Esophagus muscularis mucosa (tissue), 4 donors: ENCODE results near the gene TMEM44. TPM values are rescaled to one million over a fixed set of nuclear protein-coding genes. Genes with fewer than 3 reads are reported as not detected.

ENCODE experiments used
- DNase-seq: peaks from one replicate; pipeline ENCODE4 v3.0.0-alpha.2; 2017; ENCODE audit errors: extremely low spot score
- H3K27ac ChIP-seq, 4 donors: fragments of 200-600 bp; sonication (generic); replicated peaks in 1 of 4; 1 replicate in 3 of 4; 2 replicates in 1 of 4; pipeline ENCODE4 v1.5.1; 2016 to 2019; ENCODE audit warnings: mild to moderate bottlenecking in 1 of 4
- H3K27me3 ChIP-seq, 4 donors: fragments of 200-600 bp; sonication (generic); one replicate each; pipeline versions ENCODE4 v1.5.1 to v1.6.0; 2016 to 2019
- H3K36me3 ChIP-seq, 4 donors: fragments of 200-600 bp; sonication (generic); one replicate each; pipeline ENCODE4 v1.5.1; 2016 to 2019
- H3K4me1 ChIP-seq, 4 donors: fragments of 200-600 bp; sonication (generic); one replicate each; pipeline ENCODE4 v1.5.1; 2016 to 2019
- H3K4me3 ChIP-seq, 4 donors: fragments of 200-600 bp; sonication (generic); 1 replicate in 2 of 4; 2 replicates in 2 of 4; pipeline ENCODE4 v1.5.1; 2016 to 2019; ENCODE audit warnings: mild to moderate bottlenecking in 4 of 4, moderate library complexity in 1 of 4
- H3K9me3 ChIP-seq, 4 donors: fragments of 200-600 bp; sonication (generic); 1 replicate in 3 of 4; 2 replicates in 1 of 4; pipeline ENCODE4 v1.5.1; 2016 to 2019
- EP300 ChIP-seq: sonication (generic); formaldehyde crosslinking; IDR thresholded peaks from one replicate; pipeline ENCODE4 v1.6.1; 2017; ENCODE audit warnings: antibody characterized with exemption
- POLR2A ChIP-seq: fragments of 450-650 bp; IDR thresholded peaks from one replicate; pipeline ENCODE4 v1.6.1; 2017; ENCODE audit warnings: antibody characterized with exemption, moderate library complexity, mild to moderate bottlenecking, low read depth
- POLR2AphosphoS5 ChIP-seq, 2 donors: sonication (generic); formaldehyde crosslinking; IDR thresholded peaks; one replicate each; pipeline ENCODE4 v1.6.1; 2017; ENCODE audit warnings: antibody characterized with exemption in 2 of 2
- WGBS: methylation state at CpG from one replicate; pipeline ENCODE4 v1.1.5; 2018; 5-methylcytosine and 5-hydroxymethylcytosine counted together
- intact Hi-C: fragments of 100-400 bp; cut with DNase I; formaldehyde crosslinking; loops from one replicate; pipeline ENCODE4 v1.15.1; 2023
- total RNA-seq, 4 donors: library from RNA; depleted of rRNA; stranded (reverse); fragments of >200 nt; gene quantifications; one replicate each; pipeline versions ENCODE4 v1.1.0 to v1.2.1, GENCODE V29; 2016
- TF ChIP-seq, protein P1 (sequence below), 3 experiments: fragments of 200-600 bp in 2 of 3; fragments of 450-650 bp in 1 of 3; sonication (generic) in 2 of 3; IDR thresholded peaks; one replicate each; pipeline ENCODE4 v1.5.1; 2017 to 2019; ENCODE audit warnings: antibody characterized with exemption in 3 of 3, mild to moderate bottlenecking in 2 of 3, moderate library complexity in 1 of 3

Gene TMEM44
- total RNA-seq, 4 donors from 2014 or later, result 3.3 to 10.8 (median 9.3) TPM

DNA sequence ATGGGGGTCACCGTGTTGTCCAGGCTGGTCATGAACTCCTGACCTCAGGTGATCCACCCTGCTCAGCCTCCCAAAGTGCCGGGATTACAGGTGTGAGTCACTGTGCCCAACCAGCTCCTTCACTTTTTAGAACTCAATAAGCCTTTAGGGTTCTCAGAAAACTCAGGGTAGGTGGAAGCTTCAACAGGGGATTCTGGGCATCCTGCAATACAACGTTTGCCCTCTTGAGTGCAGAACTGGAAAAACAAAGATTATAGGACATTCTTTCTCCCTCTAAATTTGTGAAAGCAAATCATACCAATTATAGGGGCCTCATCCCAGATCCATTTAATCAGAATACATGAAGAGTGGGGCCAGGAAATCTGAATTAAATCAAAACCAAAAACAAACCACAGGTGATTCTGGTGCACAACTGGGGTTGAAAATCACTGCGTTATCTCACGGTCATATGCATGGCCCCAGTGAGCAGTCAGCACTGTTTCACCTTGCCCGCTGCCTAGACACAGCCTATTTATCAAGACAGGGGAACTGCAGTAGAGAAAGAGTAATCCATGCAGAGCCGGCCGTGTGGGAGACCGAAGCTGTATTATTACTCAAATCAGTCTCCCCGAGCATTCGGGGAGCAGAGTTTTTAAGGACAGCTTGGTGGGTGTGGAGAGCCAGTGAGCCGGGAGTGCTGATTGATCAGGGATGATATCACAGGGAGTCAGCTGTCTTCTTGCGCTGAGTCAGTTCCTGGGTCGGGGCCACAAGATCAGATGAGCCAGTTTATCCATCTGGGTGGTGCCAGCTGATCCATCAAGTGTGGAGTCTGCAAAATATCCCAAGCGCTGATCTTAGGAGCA is 58.4 kb downstream of the TMEM44 start:
- peaks cover 5 to 54% (median 20%) of the 10 kb centered on the region in 4 donors for H3K4me1 ChIP-seq
- TF ChIP-seq, protein P1, sequence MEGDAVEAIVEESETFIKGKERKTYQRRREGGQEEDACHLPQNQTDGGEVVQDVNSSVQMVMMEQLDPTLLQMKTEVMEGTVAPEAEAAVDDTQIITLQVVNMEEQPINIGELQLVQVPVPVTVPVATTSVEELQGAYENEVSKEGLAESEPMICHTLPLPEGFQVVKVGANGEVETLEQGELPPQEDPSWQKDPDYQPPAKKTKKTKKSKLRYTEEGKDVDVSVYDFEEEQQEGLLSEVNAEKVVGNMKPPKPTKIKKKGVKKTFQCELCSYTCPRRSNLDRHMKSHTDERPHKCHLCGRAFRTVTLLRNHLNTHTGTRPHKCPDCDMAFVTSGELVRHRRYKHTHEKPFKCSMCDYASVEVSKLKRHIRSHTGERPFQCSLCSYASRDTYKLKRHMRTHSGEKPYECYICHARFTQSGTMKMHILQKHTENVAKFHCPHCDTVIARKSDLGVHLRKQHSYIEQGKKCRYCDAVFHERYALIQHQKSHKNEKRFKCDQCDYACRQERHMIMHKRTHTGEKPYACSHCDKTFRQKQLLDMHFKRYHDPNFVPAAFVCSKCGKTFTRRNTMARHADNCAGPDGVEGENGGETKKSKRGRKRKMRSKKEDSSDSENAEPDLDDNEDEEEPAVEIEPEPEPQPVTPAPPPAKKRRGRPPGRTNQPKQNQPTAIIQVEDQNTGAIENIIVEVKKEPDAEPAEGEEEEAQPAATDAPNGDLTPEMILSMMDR (IDR thresholded peaks at IDR 0.05), result no peak
- no peak for TF ChIP-seq POLR2A
- TF ChIP-seq POLR2AphosphoS5 (IDR thresholded peaks at IDR 0.05), result no peak
- no peak for TF ChIP-seq EP300
- WGBS, result 64% methylated on average over 15 of the region's 15 CpGs

DNA sequence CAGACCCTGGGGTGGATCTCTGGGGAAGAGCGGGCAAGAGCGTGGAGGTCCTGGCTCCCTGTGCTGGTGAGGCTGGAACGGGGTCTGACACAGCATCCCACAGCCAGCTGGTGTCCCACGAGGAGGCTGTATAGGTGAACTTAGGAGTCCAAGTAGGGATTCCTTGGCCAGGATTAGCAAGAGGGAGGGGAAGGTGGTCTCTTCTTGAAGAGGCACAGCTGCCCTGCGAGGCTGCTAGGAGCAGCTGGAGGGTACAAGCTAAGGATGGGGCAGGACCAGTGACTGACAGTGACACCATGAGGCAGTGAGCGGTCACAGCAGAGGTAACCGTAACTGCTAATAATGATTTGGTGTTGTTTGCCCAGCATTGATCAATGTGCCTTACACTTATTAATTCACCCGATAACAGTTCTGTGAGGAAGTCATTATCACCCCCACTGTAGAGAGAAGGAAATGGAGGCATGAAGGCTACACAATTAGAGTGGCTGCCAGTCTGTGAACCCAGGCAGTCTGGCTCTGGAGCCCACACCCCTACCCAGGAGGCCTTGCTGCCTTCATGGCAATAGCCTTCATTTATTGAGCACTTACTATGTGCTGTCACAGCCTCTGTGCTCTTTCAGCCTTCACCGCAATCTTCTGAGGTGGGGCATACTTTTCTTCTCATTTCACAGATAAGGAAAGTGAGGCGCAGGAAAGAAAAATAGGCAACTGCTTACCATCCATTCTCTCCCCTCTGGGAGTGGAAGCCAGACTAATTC is 59.4 kb downstream of the TMEM44 start:
- Histone ChIP-seq H3K9me3 (no peaks in the 10 kb centered on the region), H3K4me1 (peaks cover 5 to 49% (median 20%) of the 10 kb centered on the region in 4 donors), H3K4me3 (no peak overlapping the region), H3K27ac (peak overlapping the region in 2 of 4 donors; percentile 15 to 25), H3K27me3 (peaks cover 0 to 19% (median 0%) of the 10 kb centered on the region in 4 donors), H3K36me3 (no peaks in the 10 kb centered on the region)
- DNase-seq, result no peak
- 60% methylated on average over 10 of the region's 10 CpGs for WGBS
- TF ChIP-seq, protein P1 (IDR thresholded peaks at IDR 0.05), result peak; percentile 33 to 47 (median 44)
- TF ChIP-seq POLR2A, result no peak
- intact Hi-C loops, result no loop called here

More for the DNA sequence above, 58.4 kb downstream of the TMEM44 start:
- H3K4me3 ChIP-seq, result no peak overlapping the region
- no peaks in the 10 kb centered on the region for H3K9me3 ChIP-seq
- intact Hi-C loops, result no loop called here
- peaks cover 0 to 19% (median 0%) of the 10 kb centered on the region in 4 donors for H3K27me3 ChIP-seq
- H3K27ac ChIP-seq, result peak overlapping the region in 2 of 4 donors; percentile 18 to 25
- no peaks in the 10 kb centered on the region for H3K36me3 ChIP-seq
- no peak for DNase-seq

DNA sequence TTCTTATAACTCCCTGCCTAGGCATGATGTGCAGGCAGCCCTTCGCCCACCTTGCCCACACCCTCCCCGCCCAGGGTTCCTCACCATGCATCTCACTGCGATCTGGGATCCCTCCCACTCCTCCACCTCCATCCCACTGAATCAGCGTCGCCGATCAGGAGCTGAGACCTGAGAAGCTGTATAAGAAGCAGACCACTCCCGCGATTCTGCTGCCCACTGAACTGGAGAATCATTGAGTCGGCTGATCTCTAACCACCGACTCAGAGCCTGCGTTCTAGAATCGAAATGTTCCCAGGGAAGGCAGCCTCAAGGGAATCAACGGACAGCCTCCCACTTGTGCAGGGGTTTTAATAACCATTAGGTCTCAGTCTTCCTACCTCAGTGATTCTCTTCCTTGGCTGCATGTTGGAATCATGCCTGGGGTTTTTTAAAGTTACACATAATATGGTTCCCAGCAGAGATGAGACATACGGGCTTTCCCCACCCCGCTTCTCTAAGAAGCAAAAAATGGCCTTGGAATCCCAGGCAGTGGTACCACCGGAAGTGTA is 60.2 kb downstream of the TMEM44 start:
- DNase-seq, result no peak
- intact Hi-C loops, result no loop called here
- Histone ChIP-seq H3K9me3 (no peaks in the 10 kb centered on the region), H3K36me3 (no peaks in the 10 kb centered on the region), H3K4me3 (no peak overlapping the region), H3K4me1 (peaks cover 5 to 41% (median 20%) of the 10 kb centered on the region in 4 donors), H3K27ac (peak overlapping the region in 3 of 4 donors; percentile 21 to 53 (median 21)), H3K27me3 (peaks cover 0 to 19% (median 0%) of the 10 kb centered on the region in 4 donors)
- 88% methylated on average over 16 of the region's 16 CpGs for WGBS
- TF ChIP-seq POLR2A, result no peak
- TF ChIP-seq EP300, result no peak
- no peak for TF ChIP-seq POLR2AphosphoS5 (IDR thresholded peaks at IDR 0.05)

DNA sequence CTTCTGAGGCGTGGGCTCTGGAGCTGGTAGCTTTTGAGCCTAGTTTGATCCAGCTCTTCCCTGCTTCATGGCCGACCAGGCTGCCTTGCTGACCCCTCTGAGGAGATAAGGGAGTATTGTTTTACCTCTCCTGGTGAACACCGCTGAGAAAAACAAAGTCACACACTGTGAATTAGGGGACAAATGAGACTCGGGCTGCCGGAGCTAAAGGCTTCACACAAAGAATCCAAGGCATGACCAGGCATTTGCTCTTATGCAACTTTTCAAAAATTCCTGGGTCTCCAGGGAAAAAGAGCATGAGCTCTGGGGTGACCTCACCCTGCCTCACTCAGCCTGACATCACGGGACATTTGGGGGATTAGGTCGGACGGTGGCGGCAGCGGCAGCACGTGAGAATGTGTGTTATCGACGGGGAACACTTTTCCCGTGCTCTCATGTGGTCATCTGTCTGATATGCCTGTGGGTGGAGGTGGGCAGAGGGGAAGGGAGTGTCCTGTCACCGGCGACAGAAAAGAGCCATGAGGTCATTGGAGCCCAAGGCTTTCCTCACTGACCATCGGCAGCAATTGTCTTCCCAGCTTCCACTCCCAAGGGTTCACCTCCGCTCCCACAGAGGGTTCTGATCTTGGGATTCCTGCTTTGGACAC is 61.0 kb downstream of the TMEM44 start:
- Histone ChIP-seq H3K27me3 (peaks cover 0 to 19% (median 0%) of the 10 kb centered on the region in 4 donors), H3K9me3 (no peaks in the 10 kb centered on the region), H3K4me3 (no peak overlapping the region), H3K4me1 (peaks cover 5 to 40% (median 20%) of the 10 kb centered on the region in 4 donors), H3K36me3 (no peaks in the 10 kb centered on the region), H3K27ac (peak overlapping the region in 3 of 4 donors; percentile 21 to 53 (median 28))
- TF ChIP-seq EP300, result no peak
- peak; percentile 39 to 66 for TF ChIP-seq POLR2AphosphoS5 (IDR thresholded peaks at IDR 0.05)
- intact Hi-C loops, result no loop called here
- WGBS, result 42% methylated on average over 18 of the region's 18 CpGs
- no peak for DNase-seq

DNA sequence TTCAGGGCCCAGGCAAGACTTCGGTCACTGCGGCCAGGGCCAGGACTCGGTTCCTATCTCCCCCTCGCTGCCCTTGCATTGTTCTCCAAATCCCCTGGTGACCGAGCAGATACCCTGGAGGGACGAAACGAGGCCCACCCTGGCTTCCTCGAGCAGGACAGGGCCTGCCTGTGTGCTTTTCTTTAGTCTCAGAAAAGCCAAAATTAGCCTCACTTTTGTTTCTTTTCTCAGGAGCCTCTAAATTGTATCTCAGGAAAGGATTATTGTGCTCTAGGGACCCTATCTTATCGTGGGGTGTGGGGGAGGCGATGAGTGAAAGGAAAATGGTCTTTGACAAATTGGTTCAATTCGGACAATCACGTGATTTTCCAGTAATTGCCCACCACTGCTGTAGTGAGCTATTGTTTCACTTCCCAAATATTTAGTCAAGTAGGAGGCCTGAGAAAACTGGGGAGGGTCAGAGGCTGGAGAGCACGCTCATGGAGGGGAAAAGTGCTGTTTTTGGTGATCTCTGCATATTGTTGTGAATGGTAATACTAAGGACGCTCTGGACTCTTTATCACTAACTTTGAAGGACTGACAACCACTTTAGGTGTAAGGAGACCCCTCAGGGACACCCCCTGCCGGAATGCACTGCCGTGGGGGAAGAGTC is 61.6 kb downstream of the TMEM44 start:
- peaks cover 5 to 40% (median 20%) of the 10 kb centered on the region in 4 donors for H3K4me1 ChIP-seq
- WGBS, result 74% methylated on average over 16 of the region's 16 CpGs
- TF ChIP-seq POLR2A, result no peak
- no peak for TF ChIP-seq POLR2AphosphoS5 (IDR thresholded peaks at IDR 0.05)
- TF ChIP-seq, protein P1 (IDR thresholded peaks at IDR 0.05), result no peak
- no peaks in the 10 kb centered on the region for H3K9me3 ChIP-seq
- H3K27ac ChIP-seq, result peak overlapping the region in 2 of 4 donors; percentile 28 to 53
- intact Hi-C loops, result no loop called here
- peaks cover 0 to 19% (median 0%) of the 10 kb centered on the region in 4 donors for H3K27me3 ChIP-seq
- H3K36me3 ChIP-seq, result no peaks in the 10 kb centered on the region
- no peak for DNase-seq
- no peak overlapping the region for H3K4me3 ChIP-seq
